ENCODE results near the gene PCDHGB7.
"Not testable (repeated sequence)": the region's sequence is repeated elsewhere in the genome, so short reads cannot be mapped to it uniquely, and the experiment has no call there.

Gene PCDHGB7

GRCh38 chr5:141417494-141418172, at the start of gene PCDHGB7:
Gene PCDHGB7 (plus strand): TSS chr5:141417677. CDS start chr5:141417860, 183 bp downstream.
- DNase-seq (ENCODE audit: low spot score): peak; percentile 67

GRCh38 chr5:141369994-141370848, 47.3 kb upstream of the PCDHGB7 start, which contains the start of gene PCDHGB3:
Gene PCDHGB3 (plus strand): TSS chr5:141370242. CDS start chr5:141370395, 153 bp downstream.
- DNase-seq (ENCODE audit: low spot score): no peak

- no peak for DNase-seq (ENCODE audit: low spot score)
Observed at GRCh38 chr5:141371572-141372475, 45.7 kb upstream of the PCDHGB7 start.

DNA sequence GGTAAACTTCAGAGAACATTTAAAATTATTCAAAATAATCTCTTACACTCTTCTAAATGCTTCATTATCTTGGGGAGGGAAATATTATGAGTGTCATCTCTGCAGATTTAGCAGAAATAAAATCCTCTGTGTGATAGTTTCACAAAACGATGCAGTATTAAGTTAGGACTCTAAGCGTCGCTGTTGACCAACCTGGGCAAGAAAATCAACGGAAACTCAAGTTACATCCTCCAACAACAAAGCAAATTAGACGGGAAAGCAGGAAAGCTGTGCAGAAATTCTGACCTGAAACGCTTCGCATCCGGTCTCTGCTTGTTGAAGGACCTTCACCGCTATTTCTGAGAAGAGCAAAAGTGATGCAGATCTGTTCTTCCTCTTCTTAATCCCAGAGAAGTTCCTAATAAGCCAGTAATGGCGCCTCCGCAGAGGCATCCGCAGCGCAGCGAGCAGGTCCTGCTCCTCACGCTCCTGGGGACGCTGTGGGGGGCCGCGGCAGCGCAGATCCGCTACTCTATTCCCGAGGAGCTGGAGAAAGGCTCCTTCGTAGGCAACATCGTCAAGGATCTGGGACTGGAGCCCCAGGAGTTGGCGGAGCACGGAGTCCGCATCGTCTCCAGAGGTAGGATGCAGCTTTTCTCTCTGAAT, 43.7 kb upstream of the PCDHGB7 start, which contains the start of gene PCDHGA6:
PCDHGA6 (plus strand) TSS at position 219 of the 645 bp plus-strand sequence; CDS start at position 412, 193 bp downstream.
- no peak for DNase-seq (ENCODE audit: low spot score)

DNA sequence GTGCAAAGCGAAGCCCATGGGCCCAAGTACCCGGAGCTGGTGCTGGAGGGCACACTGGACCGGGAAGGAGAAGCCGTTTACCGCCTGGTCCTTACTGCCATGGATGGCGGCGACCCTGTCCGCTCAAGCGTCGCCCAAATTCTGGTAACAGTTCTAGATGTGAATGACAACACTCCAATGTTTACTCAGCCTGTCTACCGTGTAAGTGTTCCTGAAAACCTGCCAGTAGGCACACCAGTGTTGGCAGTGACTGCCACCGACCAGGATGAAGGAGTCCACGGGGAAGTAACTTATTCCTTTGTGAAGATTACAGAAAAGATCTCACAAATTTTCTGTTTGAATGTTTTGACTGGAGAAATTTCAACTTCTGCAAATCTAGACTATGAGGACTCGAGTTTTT, 42.9 kb upstream of the PCDHGB7 start:
- no peak for DNase-seq (ENCODE audit: low spot score)

GRCh38 chr5:141375444-141376155, 41.9 kb upstream of the PCDHGB7 start:
- not testable (repeated sequence) for DNase-seq (ENCODE audit: low spot score)

DNA sequence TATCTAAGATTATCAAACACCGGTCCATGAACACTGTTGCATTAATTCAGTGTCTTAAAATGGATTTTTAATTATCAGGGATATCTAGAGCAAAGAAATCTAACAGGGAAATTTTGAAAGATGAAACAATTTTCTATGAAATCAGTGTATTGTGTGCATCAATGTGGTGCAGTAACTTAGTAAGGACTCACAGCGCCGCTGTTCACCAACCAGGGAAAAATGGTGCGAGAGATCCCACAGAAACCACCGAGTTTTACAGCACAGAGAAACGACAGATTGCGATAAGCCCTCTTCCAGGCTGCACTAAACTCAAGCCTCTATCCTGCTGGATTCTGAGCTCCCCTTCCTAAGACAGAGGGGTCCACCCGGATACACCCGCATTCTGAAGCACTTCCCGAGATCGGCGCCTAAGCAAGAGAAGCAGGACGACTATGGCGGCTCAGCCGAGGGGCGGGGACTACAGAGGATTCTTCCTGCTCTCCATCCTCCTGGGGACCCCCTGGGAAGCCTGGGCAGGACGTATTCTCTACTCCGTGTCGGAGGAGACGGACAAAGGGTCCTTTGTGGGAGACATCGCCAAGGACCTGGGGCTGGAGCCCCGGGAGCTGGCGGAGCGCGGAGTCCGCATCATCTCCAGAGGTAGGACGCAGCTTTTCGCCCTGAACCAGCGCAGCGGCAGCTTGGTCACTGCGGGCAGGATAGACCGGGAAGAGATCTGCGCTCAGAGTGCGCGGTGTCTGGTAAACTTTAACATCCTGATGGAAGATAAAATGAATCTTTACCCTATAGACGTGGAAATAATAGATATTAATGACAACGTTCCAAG, 34.8 kb upstream of the PCDHGB7 start, which contains the start of gene PCDHGA7:
PCDHGA7 (plus strand) TSS at position 274 of the 826 bp plus-strand sequence; CDS start at position 432, 158 bp downstream.
- DNase-seq (ENCODE audit: low spot score): no peak

GRCh38 chr5:141383345-141383744, 34.1 kb upstream of the PCDHGB7 start:
- no peak for DNase-seq (ENCODE audit: low spot score)

DNA sequence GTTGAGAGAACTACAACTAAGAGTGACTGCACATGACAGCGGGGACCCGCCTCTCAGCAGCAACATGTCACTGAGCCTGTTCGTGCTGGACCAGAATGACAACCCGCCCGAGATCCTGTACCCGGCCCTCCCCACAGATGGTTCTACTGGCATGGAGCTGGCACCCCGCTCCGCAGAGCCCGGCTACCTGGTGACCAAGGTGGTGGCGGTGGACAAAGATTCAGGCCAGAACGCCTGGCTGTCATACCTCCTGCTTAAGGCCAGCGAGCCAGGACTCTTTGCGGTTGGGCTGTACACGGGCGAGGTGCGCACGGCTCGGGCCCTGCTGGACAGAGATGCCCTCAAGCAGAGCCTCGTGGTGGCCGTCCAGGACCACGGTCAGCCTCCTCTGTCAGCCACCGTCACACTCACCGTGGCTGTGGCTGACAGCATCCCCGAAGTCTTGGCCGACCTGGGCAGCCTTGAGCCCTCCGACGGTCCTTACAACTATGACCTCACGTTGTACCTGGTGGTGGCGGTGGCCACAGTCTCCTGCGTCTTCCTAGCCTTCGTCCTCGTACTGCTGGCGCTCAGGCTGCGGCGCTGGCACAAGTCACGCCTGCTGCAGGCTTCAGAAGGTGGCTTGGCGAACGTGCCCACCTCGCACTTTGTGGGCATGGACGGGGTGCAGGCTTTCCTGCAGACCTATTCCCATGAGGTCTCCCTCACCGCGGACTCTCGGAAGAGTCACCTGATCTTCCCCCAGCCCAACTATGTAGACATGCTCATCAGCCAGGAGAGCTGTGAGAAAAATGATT, 32.8 kb upstream of the PCDHGB7 start:
- no peak for DNase-seq (ENCODE audit: low spot score)

DNA sequence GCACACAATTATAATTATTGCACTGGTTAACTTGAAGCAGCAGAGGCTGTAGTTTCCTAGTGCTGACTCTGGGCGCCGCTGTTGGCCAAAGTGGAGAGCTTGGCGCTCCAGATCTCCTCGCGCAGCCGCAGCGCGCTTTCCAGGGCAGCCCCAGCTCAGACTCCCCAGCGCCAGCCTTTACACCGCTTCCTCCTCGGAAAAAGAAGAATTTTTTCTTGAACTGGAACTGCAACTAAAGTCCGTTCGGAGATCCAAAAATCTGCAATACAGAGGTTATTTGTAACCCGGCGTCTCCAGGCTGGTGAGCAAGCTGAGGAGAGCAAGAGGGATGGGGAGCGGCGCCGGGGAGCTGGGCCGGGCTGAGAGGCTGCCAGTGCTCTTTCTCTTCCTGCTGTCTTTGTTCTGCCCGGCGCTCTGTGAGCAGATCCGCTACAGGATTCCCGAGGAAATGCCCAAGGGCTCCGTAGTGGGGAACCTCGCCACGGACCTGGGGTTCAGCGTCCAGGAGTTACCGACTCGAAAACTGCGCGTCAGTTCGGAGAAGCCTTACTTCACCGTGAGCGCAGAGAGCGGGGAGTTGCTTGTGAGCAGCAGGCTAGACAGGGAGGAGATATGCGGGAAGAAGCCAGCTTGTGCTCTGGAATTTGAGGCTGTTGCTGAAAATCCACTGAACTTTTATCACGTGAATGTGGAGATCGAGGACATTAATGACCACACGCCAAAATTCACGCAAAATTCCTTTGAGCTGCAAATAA, 29.7 kb upstream of the PCDHGB7 start, which contains the start of gene PCDHGB4:
PCDHGB4 (plus strand) TSS at position 142 of the 755 bp plus-strand sequence; CDS start at position 329, 187 bp downstream.
- DNase-seq (ENCODE audit: low spot score): peak; percentile 37

- DNase-seq (ENCODE audit: low spot score): no peak
Observed at GRCh38 chr5:141388661-141389060, 28.8 kb upstream of the PCDHGB7 start.

GRCh38 chr5:141389153-141390042, 28.1 kb upstream of the PCDHGB7 start:
- DNase-seq (ENCODE audit: low spot score): no peak

GRCh38 chr5:141392429-141393198, 24.9 kb upstream of the PCDHGB7 start, which contains the start of gene PCDHGA8:
Gene PCDHGA8 (plus strand): TSS chr5:141392633. CDS start chr5:141392814, 181 bp downstream.
- DNase-seq (ENCODE audit: low spot score): no peak

DNA sequence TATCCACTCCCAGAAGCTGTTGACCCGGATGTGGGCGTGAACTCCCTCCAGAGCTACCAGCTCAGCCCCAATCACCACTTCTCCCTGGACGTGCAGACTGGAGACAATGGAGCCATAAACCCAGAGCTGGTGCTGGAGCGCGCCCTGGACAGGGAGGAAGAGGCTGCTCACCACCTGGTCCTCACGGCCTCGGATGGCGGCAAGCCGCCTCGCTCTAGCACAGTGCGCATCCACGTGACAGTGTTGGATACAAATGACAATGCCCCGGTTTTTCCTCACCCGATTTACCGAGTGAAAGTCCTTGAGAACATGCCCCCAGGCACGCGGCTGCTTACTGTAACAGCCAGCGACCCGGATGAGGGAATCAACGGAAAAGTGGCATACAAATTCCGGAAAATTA, 24.2 kb upstream of the PCDHGB7 start:
- no peak for DNase-seq (ENCODE audit: low spot score)

DNA sequence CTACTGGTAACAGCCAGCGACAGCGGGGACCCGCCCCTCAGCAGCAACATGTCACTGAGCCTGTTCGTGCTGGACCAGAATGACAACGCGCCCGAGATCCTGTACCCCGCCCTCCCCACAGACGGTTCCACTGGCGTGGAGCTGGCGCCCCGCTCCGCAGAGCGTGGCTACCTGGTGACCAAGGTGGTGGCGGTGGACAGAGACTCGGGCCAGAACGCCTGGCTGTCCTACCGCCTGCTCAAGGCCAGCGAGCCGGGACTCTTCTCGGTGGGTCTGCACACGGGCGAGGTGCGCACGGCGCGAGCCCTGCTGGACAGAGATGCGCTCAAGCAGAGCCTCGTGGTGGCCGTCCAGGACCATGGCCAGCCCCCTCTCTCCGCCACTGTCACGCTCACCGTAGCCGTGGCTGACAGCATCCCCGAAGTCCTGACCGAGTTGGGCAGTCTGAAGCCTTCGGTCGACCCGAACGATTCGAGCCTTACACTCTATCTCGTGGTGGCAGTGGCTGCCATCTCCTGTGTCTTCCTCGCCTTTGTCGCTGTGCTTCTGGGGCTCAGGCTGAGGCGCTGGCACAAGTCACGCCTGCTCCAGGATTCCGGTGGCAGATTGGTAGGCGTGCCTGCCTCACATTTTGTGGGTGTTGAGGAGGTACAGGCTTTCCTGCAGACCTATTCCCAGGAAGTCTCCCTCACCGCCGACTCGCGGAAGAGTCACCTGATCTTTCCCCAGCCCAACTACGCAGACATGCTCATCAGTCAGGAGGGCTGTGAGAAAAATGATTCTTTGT, 22.9 kb upstream of the PCDHGB7 start:
- not testable (repeated sequence) for DNase-seq (ENCODE audit: low spot score)

All from iPS-NIHi11 (cell line).